ENCODE data around the gene ALDH9A1. TPM values are rescaled to one million over a fixed set of nuclear protein-coding genes. Genes with fewer than 3 reads are reported as not detected.
"Not testable (repeated sequence)": the region's sequence is repeated elsewhere in the genome, so short reads cannot be mapped to it uniquely, and the experiment has no call there.

ALDH9A1 gene
- total RNA-seq, 4 donors from 2014 or later = 74.4 to 123 (median 98.4) TPM

DNA sequence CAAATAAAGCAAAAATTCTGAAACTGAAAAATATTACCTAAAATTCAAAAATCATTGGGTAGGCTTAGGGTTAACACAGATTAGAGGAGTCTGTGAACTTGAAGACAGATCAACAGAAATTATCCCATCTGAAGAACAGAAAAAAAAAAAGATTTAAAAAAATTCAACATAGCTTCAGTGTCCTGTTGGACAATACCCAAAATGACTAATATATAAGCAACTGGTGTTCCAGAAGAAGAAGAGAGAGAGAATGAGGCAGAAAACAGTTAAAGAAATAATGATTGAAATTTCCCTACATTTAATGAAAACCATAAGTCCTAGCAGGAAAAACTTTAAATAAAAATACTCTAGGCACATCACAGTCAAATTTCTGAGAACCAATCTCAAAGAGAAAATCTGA is 38.8 kb upstream of the ALDH9A1 start:
- TF ChIP-seq POLR2A (IDR thresholded peaks at IDR 0.05) (no peak), CTCF (IDR thresholded peaks at IDR 0.05) (no peak)
- H3K4me3 ChIP-seq (ENCODE audit: low read depth, poor library complexity, severe bottlenecking) = no peak overlapping the region
- intact Hi-C loops (cut with DNase I; ENCODE audit: low total_unique reads) = no loop called here
- DNase-seq (ENCODE audit: low spot score in 2 of 2) = no peak

DNA sequence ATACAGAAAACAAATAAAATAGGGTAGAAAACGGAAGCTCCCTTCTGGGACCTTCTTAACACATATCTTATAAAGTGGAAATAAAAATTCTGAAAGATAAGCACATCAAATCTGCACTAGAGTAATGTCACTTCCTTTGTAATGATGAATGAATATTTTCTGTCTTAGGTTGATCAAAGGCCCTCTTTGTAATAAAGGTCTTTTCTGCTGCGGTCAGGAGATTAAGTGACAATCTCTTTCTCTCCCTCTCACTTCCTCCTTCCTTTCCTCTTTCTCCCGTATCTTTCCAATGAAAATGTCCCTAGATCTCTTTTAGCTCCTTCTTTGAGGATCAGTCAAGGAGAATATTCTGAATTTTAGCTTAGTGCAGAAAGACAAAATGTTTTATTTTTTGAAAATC is 36.5 kb upstream of the ALDH9A1 start:
- no peak for TF ChIP-seq POLR2A (IDR thresholded peaks at IDR 0.05)
- TF ChIP-seq CTCF (IDR thresholded peaks at IDR 0.05) = no peak
- no peak overlapping the region for H3K4me3 ChIP-seq (ENCODE audit: low read depth, poor library complexity, severe bottlenecking)
- intact Hi-C loops (cut with DNase I; ENCODE audit: low total_unique reads) = no loop called here
- no peak for DNase-seq (ENCODE audit: low spot score in 2 of 2)
- WGBS, 2 donors = 85 to 93% methylated on average over 3 of the region's 3 CpGs

DNA sequence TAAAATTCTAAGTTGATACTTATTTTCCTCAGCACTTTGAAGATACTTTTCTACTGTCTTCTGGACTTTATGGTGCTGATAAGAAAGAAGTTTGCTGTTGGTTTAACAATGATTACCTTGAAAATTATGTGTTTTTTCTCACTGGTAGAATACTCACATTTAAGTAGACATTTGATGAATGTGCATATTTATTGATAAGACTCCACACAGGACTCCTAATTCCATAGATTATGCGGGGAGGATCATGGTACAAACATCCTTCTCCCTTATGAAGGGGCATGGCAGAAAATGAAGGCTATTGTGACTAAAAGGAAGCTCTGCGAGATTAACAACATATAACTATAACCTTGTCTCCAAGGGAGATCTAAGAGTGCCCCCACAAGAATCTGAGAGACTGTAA is 28.5 kb upstream of the ALDH9A1 start:
- no peak overlapping the region for H3K4me3 ChIP-seq (ENCODE audit: low read depth, poor library complexity, severe bottlenecking)
- DNase-seq (ENCODE audit: low spot score in 2 of 2) = no peak
- WGBS, 2 donors = 94 to 99% methylated on average over 2 of the region's 2 CpGs
- intact Hi-C loops (cut with DNase I; ENCODE audit: low total_unique reads) = no loop called here
- TF ChIP-seq CTCF (IDR thresholded peaks at IDR 0.05) = no peak
- TF ChIP-seq POLR2A (IDR thresholded peaks at IDR 0.05) = no peak

GRCh38 chr1:165726169-165726568 is 27.8 kb upstream of the ALDH9A1 start:
- WGBS, 2 donors = 91 to 99% methylated on average over 2 of the region's 2 CpGs

DNA sequence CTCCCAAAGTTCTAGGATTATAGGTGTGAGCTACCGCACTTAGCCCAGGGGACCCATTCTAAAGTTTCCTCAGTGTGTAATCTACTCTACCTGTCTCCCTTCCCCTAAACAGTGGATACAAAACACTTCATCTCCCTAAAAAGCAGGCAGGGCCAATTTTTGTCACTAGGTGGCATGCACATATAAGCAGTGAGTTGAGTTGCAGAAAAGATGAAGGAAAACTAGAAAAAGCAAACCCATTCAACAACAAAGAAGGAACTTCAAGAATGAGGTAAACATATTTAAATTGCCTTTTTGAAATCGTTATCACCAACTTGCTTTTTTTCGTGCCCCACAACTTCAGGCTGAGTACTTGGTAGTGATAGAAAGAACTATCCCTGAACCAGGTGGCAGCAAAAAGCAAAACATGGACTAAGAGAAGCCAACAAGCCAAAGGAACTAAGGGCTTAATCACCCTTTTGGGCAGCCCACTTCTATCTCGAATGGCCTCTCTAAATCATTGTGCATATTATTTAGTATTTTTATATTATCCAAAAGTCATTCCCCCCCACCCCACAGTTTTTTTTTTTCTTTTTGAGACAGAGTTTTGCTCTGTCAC is 19.7 kb upstream of the ALDH9A1 start:
- no peak for DNase-seq (ENCODE audit: low spot score in 2 of 2)
- H3K4me3 ChIP-seq (ENCODE audit: low read depth, poor library complexity, severe bottlenecking) = no peak overlapping the region
- 23 to 34% methylated on average over 4 of the region's 4 CpGs for WGBS, 2 donors
- TF ChIP-seq POLR2A (IDR thresholded peaks at IDR 0.05) (no peak), CTCF (IDR thresholded peaks at IDR 0.05) (no peak)
- intact Hi-C loops (cut with DNase I; ENCODE audit: low total_unique reads) = loop anchor here (10.0 kb wide), 1 partner anchor 197 kb away; no protein-coding TSS in a partner anchor

More at GRCh38 chr1:165726169-165726568, 27.8 kb upstream of the ALDH9A1 start:
- DNase-seq (ENCODE audit: low spot score in 2 of 2) = no peak
- intact Hi-C loops (cut with DNase I; ENCODE audit: low total_unique reads) = no loop called here
- H3K4me3 ChIP-seq (ENCODE audit: low read depth, poor library complexity, severe bottlenecking) = no peak overlapping the region
- no peak for TF ChIP-seq CTCF (IDR thresholded peaks at IDR 0.05)
- TF ChIP-seq POLR2A (IDR thresholded peaks at IDR 0.05) = no peak

GRCh38 chr1:165716265-165717051 is 18.1 kb upstream of the ALDH9A1 start:
- not testable (repeated sequence) for H3K4me3 ChIP-seq (ENCODE audit: low read depth, poor library complexity, severe bottlenecking); DNase-seq (ENCODE audit: low spot score in 2 of 2)
- 85 to 97% methylated on average over 8 of the region's 8 CpGs for WGBS, 2 donors
- intact Hi-C loops (cut with DNase I; ENCODE audit: low total_unique reads) = loop anchor here (10.0 kb wide), 1 partner anchor 198 kb away; no protein-coding TSS in a partner anchor
